Vagina (tissue), 2 donors: ENCODE data around the gene LRRC26.

Source experiments
- CTCF ChIP-seq, 3 experiments: fragments of 450-650 bp in 2 of 3; fragments of 200-600 bp in 1 of 3; sonication (generic) in 1 of 3; IDR thresholded peaks; one replicate each; pipeline ENCODE4 v1.5.1; 2017 to 2019; ENCODE audit warnings: antibody characterized with exemption in 3 of 3, mild to moderate bottlenecking in 2 of 3, moderate library complexity in 2 of 3
- POLR2A ChIP-seq, 2 donors: fragments of 450-650 bp; IDR thresholded peaks; one replicate each; pipeline ENCODE4 v1.6.1; 2017; ENCODE audit warnings: antibody characterized with exemption in 2 of 2, mild to moderate bottlenecking in 2 of 2, moderate library complexity in 2 of 2

- TF ChIP-seq CTCF (IDR thresholded peaks at IDR 0.05), result no peak
- no peak for TF ChIP-seq POLR2A (IDR thresholded peaks at IDR 0.05)
Measured at GRCh38 chr9:137139468-137140150, 30.2 kb downstream of the LRRC26 start.
